HCT116 (cell line): ENCODE results near the gene NLRC4. TPM values are rescaled to one million over a fixed set of nuclear protein-coding genes. Genes with fewer than 3 reads are reported as not detected.

Experiments used
- ATAC-seq: fragments of 200-7000 bp; cut with Tn5 transposase; 2 replicates; pipeline ENCODE4 v1.9.1; 2020; ENCODE audit warnings: mild to moderate bottlenecking, moderate library complexity
- BruUV-seq: library from RNA; stranded (reverse); fragments of 400-500 nt; replicated peaks from 2 replicates; lab custom pipeline; 2021; lab: Mats Ljungman, UMichigan
- CTCF ChIA-PET: fragments of 300-600 bp; sonication (Branson Sonifier 250); formaldehyde crosslinking; loops from one replicate; lab custom pipeline; 2021; ENCODE audit warnings: antibody characterized with exemption; lab: Charles Lee
- POLR2A ChIA-PET: fragments of 300-600, 350-600 bp; sonication (Branson Sonifier 250); formaldehyde crosslinking; loops from one replicate; lab custom pipeline; 2021; ENCODE audit warnings: antibody characterized with exemption; lab: Charles Lee
- RAD21 ChIA-PET, 2 experiments: fragments of 300-600 bp; sonication (Branson Sonifier 250); formaldehyde crosslinking; loops; one replicate each; lab custom pipeline; 2023; ENCODE audit warnings: low total read pairs in 2 of 2; ENCODE audit not compliant: uncharacterized antibody in 2 of 2, unreplicated experiment in 2 of 2, low non-redundant PET in 1 of 2; lab: Charles Lee
- DNase-seq: peaks from one replicate; pipeline ENCODE4 v3.0.0-alpha.2; 2010; ENCODE audit warnings: low read depth, low spot score
- H2AFZ ChIP-seq: fragments of 200-600 bp; shearing (Covaris generic), sonication (generic); 2 replicates; pipeline ENCODE4 v1.6.1; 2017; ENCODE audit warnings: low read depth, mixed run types, mixed read lengths, antibody characterized with exemption, low read length; ENCODE audit not compliant: poor library complexity, severe bottlenecking
- H3K27ac ChIP-seq: 2 replicates; pipeline ENCODE4 v1.5.1; 2012; ENCODE audit warnings: low read depth, low read length
- H3K27me3 ChIP-seq: fragments of 200-600 bp; sonication (generic); 2 replicates; pipeline ENCODE4 v1.6.1; 2016; ENCODE audit warnings: mixed run types, low read length, mixed read lengths; ENCODE audit not compliant: insufficient read depth
- H3K36me3 ChIP-seq, 2 experiments: fragments of 200-500 bp in 1 of 2; fragments of 200-600 bp in 1 of 2; sonication (Bioruptor generic) in 1 of 2; sonication (generic) in 1 of 2; 2 replicates each; pipeline versions ENCODE4 v1.5.1 to v1.6.1; 2014 to 2016; ENCODE audit warnings: low read length in 2 of 2, inconsistent platforms in 1 of 2, mixed read lengths in 1 of 2, mixed run types in 1 of 2; ENCODE audit not compliant: insufficient read depth in 2 of 2, control insufficient read depth in 1 of 2
- H3K4me1 ChIP-seq, 2 experiments: fragments of 200-600 bp in 1 of 2; sonication (generic) in 1 of 2; 2 replicates each; pipeline versions ENCODE4 v1.5.1 to v1.6.1; 2012 to 2017; ENCODE audit warnings: low read length in 2 of 2, inconsistent platforms in 1 of 2, mild to moderate bottlenecking in 1 of 2, mixed read lengths in 1 of 2, mixed run types in 1 of 2, moderate library complexity in 1 of 2; ENCODE audit not compliant: insufficient read depth in 2 of 2, control insufficient read depth in 1 of 2
- H3K4me2 ChIP-seq: fragments of 200-600 bp; sonication (generic); 2 replicates; pipeline ENCODE4 v1.6.1; 2017; ENCODE audit warnings: mixed run types, low read length, mixed read lengths
- H3K4me3 ChIP-seq, 2 experiments: fragments of 200-600 bp in 1 of 2; sonication (generic) in 1 of 2; replicated peaks in 1 of 2; 2 replicates each; pipeline ENCODE4 v1.5.1; 2011 to 2016; ENCODE audit warnings: low read length in 2 of 2, control low read depth in 1 of 2, low read depth in 1 of 2, mild to moderate bottlenecking in 1 of 2, mixed read lengths in 1 of 2, mixed run types in 1 of 2
- H3K79me2 ChIP-seq: fragments of 200-600 bp; sonication (generic); 2 replicates; pipeline ENCODE4 v1.6.1; 2017; ENCODE audit warnings: mild to moderate bottlenecking, mixed run types, low read length, moderate library complexity, mixed read lengths; ENCODE audit not compliant: insufficient read depth
- H3K9ac ChIP-seq: fragments of 200-600 bp; sonication (generic); 2 replicates; pipeline ENCODE4 v1.6.1; 2016; ENCODE audit warnings: low read length, mixed read lengths
- H3K9me2 ChIP-seq: fragments of 200-600 bp; sonication (generic), shearing (Covaris generic); 2 replicates; pipeline ENCODE4 v1.6.1; 2017; ENCODE audit warnings: mixed run types, mild to moderate bottlenecking, moderate library complexity; ENCODE audit not compliant: insufficient read depth
- H3K9me3 ChIP-seq, 2 experiments: fragments of 200-500 bp in 1 of 2; fragments of 200-600 bp in 1 of 2; sonication (Bioruptor generic) in 1 of 2; sonication (generic) in 1 of 2; 2 replicates each; pipeline ENCODE4 v1.6.1; 2014 to 2017; ENCODE audit warnings: low read length in 2 of 2, mixed read lengths in 2 of 2, inconsistent platforms in 1 of 2, low read depth in 1 of 2, mild to moderate bottlenecking in 1 of 2, mixed run types in 1 of 2, moderate library complexity in 1 of 2; ENCODE audit not compliant: control insufficient read depth in 1 of 2, insufficient read depth in 1 of 2
- H4K20me1 ChIP-seq: fragments of 200-600 bp; sonication (generic), shearing (Covaris generic); 2 replicates; pipeline ENCODE4 v1.6.1; 2017; ENCODE audit warnings: mixed run types, mild to moderate bottlenecking, moderate library complexity; ENCODE audit not compliant: insufficient read depth
- ATF3 ChIP-seq: IDR thresholded peaks from 2 replicates; pipeline ENCODE4 v1.6.1; 2012
- CBX3 ChIP-seq: IDR thresholded peaks from 2 replicates; pipeline ENCODE4 v1.6.1; 2012; ENCODE audit warnings: low read depth
- EZH2phosphoT487 ChIP-seq: fragments of 200-600 bp; IDR thresholded peaks from 2 replicates; pipeline ENCODE4 v1.6.1; 2018; ENCODE audit warnings: antibody characterized with exemption, borderline replicate concordance
- FOSL1 ChIP-seq: IDR thresholded peaks from 2 replicates; pipeline ENCODE4 v1.6.1; 2012; ENCODE audit warnings: low read depth
- POLR2A ChIP-seq: IDR thresholded peaks from 2 replicates; pipeline ENCODE4 v1.7.0; 2011; ENCODE audit warnings: borderline replicate concordance; ENCODE audit not compliant: insufficient read depth, insufficient read length; ENCODE audit errors: extremely low read depth
- POLR2AphosphoS5 ChIP-seq: IDR thresholded peaks from 2 replicates; pipeline ENCODE4 v1.6.1; 2011; ENCODE audit warnings: mild to moderate bottlenecking, low read depth, low read length, moderate library complexity
- SRF ChIP-seq: IDR thresholded peaks from 2 replicates; pipeline ENCODE4 v1.6.1; 2012; ENCODE audit warnings: low read depth
- YY1 ChIP-seq: IDR thresholded peaks from 2 replicates; pipeline ENCODE4 v1.6.1; 2011; ENCODE audit warnings: low read length, low read depth, moderate library complexity, mild to moderate bottlenecking; ENCODE audit not compliant: insufficient replicate concordance; ENCODE audit errors: extremely low read depth
- ZBTB33 ChIP-seq: IDR thresholded peaks from 2 replicates; pipeline ENCODE4 v1.6.1; 2011; ENCODE audit warnings: mild to moderate bottlenecking, low read length, moderate library complexity; ENCODE audit not compliant: insufficient replicate concordance; ENCODE audit errors: extremely low read depth
- intact Hi-C: fragments of 100-400 bp; cut with micrococcal nuclease; formaldehyde crosslinking; loops from 2 replicates; pipeline ENCODE4 v1.10.0; 2022
- total RNA-seq: library from RNA; stranded (reverse); gene quantifications from one replicate; pipeline ENCODE4 v1.2.1, GENCODE V29; 2021; ENCODE audit not compliant: unreplicated experiment

NLRC4 gene
- total RNA-seq, 1 experiment from 2014 or later, result not detected

- TF ChIP-seq ZBTB33, result no peak
- TF ChIP-seq, all 23 proteins: peak for 5
Observed at GRCh38 chr2:32289165-32289999, 24.7 kb upstream of the NLRC4 start (continued).

GRCh38 chr2:32284321-32284720 is 19.6 kb upstream of the NLRC4 start:
- POLR2A ChIA-PET, result no interaction called here
- Histone ChIP-seq H3K9me3 (no peaks in the 10 kb centered on the region), H3K9ac (no peak overlapping the region), H3K79me2 (peaks cover 5% of the 10 kb centered on the region), H3K4me2 (no peak overlapping the region), H3K36me3 (peaks cover 0 to 2% of the 10 kb centered on the region in 2 experiments; a peak in 1 of 4 replicates), H4K20me1 (no peaks in the 10 kb centered on the region), H3K27me3 (no peaks in the 10 kb centered on the region), H3K4me1 (peaks cover 3 to 7% of the 10 kb centered on the region in 2 experiments; a peak in 3 of 4 replicates), H3K4me3 (no peak overlapping the region), H2AFZ (no peak overlapping the region), H3K27ac (no peak overlapping the region), H3K9me2 (no peaks in the 10 kb centered on the region)
- no peak for TF ChIP-seq EZH2phosphoT487
- TF ChIP-seq CBX3, result no peak
- no peak for TF ChIP-seq POLR2AphosphoS5
- no peak for TF ChIP-seq FOSL1
- no peak for TF ChIP-seq YY1
- no peak for TF ChIP-seq POLR2A
- TF ChIP-seq SRF, result no peak
- TF ChIP-seq ATF3, result no peak
- intact Hi-C loops, result no loop called here
- RAD21 ChIA-PET, result no interaction called here
- CTCF ChIA-PET, result no interaction called here
- BruUV-seq, result TSS peak; percentile 0
- no peak for DNase-seq
- no peak for ATAC-seq
